Skin of body (tissue), 2 donors: Measurements from ENCODE around the gene CASK. TPM values are rescaled to one million over a fixed set of nuclear protein-coding genes. Genes with fewer than 3 reads are reported as not detected.
"Not testable (repeated sequence)": the region's sequence is repeated elsewhere in the genome, so short reads cannot be mapped to it uniquely, and the experiment has no call there.

Source experiments
- DNase-seq: peaks from one replicate; lab custom pipeline; 2025; lab: John Stamatoyannopoulos, UW
- total RNA-seq: library from RNA; depleted of rRNA; stranded (reverse); fragments of >200 nt; gene quantifications from one replicate; pipeline ENCODE4 v1.2.3, GENCODE V29; 2014

Gene CASK
- total RNA-seq, 1 donor from 2014 or later: 73.9 TPM

DNA sequence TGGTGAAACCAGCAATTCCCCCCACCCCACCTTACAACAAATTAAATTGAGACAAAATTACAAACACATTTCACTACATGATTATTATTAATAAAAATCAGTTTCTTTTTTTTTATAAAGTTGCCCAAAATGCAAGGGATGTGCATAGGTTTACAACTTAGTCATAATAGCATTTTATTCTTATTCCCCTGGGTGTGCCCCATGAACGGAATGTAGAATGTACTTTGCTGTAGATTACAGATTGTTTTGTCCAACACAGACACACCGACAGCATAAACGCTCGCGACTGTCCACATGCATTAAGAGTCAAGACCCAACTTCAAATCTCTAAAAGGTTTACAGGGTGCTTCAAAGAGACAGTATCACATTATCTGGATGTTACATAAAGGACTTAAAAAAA lies 403.9 kb downstream of the CASK start:
- DNase-seq: no peak

DNA sequence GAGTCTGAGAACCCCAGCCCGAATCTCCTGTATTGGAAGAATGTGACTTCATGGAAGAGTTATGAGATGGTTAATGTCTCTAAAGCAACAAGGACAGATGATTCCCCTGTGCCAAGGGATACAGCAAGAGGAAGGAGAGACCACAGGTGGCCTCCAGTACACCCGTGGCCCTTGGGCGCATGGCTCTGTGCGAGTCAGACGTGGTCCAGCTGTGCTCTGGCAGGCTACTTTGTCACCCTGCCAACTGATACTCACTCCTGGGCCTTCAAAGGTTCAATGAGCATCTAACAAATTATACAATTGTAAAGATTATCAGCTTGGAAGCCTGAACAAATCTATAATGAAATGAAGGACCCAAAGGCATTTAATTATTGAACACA lies 404.5 kb downstream of the CASK start:
- no peak for DNase-seq

DNA sequence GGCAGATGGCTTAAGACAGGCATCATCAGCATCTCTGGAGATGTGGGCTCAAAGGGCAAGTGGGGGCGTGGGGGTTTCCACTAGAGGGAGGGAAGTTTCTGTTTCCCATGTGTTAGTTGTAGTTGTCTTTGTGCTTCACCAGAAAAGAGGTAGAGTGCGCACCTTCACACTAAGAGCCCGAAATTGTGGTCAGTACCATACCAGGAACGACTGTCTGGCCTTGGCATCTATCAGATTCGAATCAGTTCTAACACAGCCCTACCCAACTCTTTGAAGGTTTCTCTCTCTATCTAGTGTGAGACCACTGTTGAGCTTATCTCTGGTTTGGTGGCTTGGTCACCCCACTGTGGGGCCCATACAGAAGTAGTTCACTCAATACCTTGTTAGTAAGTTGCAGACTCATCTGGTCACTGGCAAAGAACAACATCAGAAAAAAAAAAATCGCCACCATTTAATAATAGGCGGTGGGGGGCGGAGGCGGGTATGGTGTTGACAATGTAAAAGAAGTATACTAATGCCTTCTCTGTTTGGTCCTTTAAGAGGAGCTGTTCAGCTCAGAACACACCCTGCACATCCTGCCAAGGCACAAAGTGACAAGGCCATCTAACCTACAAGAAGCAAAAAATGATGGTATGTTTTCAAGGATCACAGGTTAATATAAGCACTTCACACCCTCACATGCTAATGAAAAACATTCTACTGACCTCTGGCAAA lies 405.1 kb downstream of the CASK start:
- DNase-seq: no peak

DNA sequence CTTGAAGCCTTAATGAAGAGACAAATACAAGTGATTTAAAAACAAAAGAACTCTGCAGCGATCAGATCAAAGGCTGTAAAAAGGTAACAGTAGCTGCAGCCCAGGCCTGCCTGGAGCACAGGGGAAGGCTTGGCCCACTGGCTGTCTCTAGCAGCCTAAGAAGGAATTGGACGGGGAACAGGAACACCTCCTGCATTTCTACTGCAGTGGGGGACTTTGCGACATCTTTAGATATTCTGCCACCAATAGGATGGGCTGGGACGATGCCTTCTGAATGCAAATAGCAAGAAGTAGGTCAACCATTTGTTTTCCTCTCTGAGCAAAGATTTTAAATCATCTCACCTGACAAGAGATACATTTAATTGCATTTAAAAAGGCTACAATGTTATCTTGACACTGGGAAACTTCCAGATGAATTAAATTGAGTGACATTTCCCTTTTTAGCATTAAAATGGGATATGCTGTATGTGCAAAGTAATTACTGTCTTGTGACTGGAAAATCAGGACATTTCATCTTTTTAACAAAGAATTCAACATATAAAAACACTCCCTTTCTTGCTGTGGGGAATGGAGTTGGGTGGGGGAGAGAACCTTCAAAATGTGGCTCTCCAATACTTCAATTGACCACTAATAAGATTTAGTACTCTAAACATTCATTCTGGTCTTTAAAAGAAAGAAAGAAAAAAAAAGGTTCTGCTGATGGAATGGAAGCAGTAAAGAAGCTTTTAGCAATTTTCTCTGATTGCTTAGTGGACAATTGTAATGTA lies 406.2 kb downstream of the CASK start:
- DNase-seq: no peak

DNA sequence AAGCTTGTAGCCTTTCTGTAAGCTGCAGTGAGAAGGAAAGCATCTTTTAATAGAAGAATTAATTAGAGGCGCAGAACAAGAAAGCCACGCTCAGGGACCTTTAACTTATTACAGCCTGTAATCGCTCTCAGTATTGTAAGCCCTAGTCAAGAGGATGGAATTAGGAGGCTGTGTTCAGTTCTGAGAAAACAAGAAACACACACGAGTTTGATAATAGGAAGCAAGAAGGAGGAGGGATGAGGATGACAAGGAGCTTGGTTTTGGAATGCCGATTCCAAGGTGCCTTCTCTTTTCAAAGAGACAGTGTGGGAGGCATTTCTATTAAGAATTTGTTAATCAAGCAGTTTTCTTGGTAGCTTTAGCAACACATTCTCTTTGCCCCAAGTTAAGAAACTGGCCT lies 406.9 kb downstream of the CASK start:
- DNase-seq: no peak

DNA sequence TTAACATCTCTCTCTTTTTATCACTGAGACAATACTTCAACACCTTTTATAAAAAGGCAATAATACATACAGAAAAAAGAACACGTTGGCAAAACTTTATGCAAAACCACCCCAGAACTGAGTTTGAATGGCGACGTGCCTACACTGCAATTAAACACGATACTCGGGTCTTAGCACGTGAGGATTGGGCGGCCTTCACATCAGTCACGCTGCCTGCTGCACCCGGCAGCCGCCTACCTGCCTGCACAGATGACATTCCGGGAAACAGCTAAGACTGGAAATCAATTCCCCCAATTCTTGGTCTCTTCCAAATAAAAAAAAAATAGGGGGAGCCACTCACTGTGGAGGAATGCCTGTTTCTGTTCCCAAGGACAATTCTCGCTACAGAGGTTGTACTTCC lies 408.0 kb downstream of the CASK start:
- DNase-seq: no peak

DNA sequence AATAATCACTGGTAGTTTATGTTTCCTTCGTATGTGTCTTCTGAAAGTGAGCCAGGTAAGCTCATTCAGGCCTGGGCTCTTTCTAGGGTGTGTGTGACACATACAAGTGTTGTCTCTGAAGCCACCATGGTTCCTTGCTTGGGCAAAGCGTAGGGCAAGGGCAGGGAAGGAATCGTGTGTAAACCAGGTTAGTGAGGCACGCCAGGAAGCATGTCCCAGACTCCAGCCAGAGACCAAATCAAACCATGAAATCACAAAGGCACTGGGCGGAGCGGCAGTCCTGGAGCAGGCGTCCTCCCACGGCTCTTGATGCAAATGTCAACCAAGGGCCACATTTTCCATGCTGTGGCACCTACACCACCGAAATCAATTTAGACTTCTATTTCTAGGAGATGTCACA lies 409.2 kb downstream of the CASK start:
- no peak for DNase-seq

DNA sequence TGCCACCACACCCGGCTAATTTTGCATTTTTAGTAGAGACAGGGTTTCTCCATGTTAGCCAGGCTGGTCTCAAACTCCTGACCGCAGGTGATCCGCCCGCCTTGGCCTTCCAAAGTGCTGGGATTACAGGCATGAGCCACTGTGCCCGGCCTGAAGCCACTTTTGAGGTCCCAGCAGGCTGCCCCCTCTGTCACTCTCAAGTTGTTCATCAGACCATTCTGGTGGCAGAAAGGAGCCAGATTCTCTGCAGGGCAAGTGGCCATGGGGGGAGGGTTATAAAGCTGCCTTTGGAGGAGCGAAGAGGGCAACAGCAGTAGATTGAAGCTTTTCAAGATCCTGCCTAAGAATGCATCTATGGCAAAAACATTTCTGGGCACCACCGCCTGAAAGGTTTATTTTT lies 410.5 kb downstream of the CASK start:
- DNase-seq: not testable (repeated sequence)

DNA sequence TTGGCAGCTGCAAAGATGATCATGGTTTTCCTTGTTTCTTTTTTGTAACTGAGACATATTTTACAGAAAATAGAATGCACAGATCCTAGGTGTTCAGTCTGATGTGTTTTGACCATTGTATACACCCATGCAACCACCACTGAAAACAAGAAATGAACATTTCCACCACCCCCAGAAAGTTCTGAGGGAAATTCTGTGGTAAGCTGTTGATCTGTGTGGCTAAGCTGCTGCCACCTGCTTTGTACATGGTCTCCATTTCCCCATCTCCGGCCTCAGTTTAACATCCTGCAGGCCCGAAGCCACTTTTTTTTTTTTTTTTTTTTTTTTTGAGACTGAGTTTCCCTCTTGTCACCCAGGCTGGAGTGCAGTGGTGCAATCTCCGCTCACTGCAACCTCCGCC lies 411.0 kb downstream of the CASK start:
- no peak for DNase-seq

DNA sequence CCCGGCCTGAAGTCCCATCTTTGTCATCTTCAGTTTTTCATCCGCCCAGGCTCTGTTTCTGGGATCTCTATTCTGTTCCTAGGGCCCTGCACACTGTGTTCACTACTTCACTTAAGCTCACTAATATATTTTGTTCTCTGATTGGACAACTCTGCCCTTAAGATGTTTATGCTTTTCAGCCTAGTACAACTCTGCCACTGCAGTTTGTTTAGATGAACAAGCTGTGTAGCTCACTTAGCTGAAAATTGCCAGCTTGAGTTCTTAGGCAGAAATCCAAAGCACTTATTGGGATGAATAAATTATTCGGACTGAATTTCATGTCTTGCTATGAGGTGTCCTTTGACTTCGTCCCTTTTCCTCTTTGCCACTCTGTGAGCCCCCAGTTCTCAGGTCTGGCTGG lies 415.4 kb downstream of the CASK start:
- DNase-seq: no peak

DNA sequence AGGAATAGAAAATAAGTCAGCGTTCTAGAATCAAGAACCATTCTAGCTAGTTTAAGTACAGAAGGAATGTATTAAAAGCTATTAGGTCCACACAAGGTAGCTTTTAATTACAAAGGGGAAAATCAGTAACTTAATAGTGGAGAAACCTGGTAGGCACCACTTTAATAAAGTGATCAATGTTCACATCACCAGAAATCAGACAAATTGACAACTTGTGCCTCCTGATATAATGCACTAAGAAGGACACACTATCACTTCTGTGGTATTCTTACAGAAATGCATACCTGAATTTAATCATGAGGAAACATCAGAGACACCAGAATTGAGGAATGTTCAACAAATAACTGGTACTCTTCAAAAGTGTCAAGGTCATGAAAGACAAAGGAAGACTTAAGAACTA lies 421.4 kb downstream of the CASK start:
- DNase-seq: no peak

DNA sequence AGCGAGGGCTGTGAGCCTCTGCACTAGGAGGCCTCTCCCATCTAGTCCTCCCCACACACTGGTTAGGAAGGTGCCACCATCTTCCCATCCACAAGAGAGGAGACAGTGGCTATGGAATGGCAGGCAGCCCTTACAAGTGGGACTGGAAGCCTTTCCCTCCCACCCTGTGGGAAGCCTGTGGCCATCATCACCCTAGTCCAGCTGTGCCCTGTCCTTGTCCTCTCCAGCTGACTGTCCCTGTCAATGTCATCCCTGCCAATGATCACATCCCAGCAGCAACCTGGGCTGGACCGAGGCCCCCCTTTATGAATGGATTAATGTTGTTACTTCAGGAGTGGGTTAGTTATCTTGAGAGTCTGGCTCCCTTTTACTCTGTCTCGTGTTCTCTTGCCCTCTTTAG lies 423.4 kb downstream of the CASK start:
- DNase-seq: no peak

DNA sequence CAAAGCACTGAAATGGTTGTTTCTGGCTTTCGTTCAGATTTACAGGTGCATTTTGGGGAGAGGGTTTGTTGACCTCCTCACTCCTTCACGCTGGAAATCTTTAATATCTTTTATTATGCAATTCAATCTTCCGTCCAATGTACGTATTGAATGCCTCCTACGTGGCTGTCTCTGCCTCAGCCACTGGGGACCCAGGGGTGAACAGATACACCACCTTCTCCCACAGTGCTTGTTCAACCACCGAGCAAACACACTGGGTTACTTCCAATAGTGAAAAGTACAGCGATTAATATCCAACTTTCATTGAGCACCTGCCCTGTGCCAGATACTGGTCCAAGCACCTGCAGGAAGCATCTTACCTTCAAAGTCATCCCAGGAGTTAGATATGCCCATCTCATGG lies 424.2 kb downstream of the CASK start:
- no peak for DNase-seq

DNA sequence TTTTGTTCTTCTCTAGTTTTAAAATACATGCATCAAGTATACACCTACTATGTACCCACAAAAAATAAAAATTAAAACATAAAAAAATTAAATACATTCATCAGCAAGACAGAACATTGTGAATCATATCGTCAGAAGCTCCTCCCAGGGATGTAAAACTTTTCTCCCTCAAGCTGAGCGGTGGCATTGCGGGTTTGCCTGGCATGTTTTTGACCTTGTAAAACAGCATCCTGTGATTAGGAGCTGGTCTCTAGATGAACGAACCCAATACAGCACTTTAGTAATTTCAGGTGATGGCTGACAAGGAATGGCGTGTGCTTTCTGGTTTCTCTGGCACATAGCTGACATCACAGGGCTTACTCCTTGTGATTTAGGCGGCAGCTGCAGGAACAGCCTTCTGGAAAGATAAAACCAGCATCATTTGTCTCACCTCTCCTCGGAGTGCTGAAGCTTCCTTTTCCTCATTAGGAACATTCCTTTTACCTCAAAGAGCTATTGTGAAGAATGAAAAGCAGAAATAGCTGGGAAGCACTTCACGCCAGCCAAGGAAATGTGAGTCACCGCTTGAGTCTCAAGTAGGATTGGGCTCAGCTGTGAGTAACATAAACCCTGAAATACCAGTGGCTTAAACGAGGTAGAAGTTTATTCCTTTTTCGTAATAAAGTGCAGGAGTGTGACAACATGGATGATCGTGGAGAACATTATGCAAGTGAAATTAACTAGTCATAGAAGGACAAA lies 431.9 kb downstream of the CASK start:
- DNase-seq: no peak

DNA sequence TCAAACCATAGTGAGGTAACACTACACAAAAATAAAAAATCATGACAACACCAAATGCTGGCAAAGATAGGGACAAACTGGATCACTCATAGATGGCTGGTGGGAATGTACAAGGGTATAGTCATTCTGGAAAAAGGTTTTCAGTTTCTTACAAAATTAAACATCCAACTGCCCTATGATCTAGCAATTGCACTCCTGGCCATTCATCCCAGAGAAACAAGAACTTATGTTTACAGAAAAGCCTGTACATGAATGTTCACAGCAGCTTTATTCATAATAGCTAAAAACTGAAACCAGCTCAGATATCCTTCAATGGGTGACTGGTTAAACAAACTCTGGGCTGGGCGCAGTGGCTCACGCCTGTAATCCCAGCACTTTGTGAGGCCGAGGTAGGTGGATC lies 432.9 kb downstream of the CASK start:
- no peak for DNase-seq

DNA sequence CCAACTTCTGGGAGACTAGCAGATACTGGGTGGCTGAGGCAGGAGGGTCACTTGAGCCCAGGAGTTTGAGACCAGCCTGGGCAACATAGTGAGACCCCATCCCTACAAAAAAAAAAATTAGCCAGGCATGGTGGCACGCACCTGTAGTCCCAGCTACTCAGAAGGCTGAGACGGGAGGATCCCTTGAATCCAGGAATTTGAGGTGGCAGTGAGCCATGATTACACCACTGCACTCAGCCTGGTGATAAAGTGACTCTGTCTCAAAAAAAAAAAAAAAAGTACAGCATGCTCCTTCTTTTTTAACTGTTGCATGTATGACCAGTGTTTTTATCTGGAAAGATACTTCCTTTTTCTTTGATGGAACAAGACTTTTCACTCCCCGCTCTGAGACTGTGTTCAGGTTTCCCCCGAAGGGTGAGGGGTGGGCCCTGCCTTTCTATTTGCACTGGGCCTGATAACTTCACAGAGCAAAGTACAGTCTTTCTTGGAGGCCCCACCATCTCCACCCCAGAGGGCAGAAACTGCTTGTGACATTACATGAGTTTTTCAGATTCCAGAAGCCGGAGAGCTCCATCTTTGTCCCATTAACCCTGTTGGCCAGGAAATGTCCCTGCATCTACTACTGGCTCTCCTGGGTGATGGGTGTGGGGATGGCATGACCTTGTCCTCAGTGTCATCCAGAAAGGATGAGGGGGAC lies 441.1 kb downstream of the CASK start:
- no peak for DNase-seq

DNA sequence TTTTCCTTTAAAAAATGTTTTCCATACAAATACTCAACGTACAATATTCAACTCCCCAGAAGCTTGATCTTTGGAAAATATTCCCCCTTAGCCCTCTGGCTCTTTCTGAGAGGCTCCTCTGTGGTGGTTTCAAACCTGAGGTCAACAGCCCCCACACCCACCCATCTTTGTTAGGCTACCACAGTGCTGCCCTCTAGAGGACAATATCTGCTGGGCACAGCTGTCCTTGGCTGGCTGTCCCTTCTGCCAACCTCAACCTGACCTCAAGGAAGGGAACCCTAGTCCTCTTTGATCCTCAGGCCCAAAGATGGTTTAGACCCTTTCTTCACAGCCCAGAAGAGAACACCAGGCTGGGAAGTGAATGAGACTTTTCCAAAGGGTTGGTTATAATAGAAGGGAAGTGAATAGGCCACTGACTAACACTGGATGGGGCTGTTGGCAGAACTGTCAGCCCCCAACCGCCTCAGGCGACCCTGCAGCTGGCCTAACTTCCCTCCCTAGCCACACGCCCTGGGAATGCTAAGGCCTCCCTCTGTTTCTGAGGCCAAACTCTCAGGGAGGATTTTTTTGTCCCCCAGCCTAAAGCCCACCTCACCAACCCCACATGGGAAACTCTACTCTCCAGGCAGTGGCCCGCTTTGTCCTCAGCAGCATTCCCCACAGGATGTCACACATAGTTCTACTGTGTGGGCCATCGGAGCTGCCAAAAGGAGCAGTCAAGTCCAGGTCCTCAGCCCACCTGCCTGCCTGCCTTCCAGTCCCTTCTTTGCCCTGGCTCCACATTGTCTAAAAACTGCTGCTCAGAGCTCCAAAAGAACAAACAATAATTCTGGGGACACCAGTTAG lies 441.9 kb downstream of the CASK start:
- DNase-seq: no peak

DNA sequence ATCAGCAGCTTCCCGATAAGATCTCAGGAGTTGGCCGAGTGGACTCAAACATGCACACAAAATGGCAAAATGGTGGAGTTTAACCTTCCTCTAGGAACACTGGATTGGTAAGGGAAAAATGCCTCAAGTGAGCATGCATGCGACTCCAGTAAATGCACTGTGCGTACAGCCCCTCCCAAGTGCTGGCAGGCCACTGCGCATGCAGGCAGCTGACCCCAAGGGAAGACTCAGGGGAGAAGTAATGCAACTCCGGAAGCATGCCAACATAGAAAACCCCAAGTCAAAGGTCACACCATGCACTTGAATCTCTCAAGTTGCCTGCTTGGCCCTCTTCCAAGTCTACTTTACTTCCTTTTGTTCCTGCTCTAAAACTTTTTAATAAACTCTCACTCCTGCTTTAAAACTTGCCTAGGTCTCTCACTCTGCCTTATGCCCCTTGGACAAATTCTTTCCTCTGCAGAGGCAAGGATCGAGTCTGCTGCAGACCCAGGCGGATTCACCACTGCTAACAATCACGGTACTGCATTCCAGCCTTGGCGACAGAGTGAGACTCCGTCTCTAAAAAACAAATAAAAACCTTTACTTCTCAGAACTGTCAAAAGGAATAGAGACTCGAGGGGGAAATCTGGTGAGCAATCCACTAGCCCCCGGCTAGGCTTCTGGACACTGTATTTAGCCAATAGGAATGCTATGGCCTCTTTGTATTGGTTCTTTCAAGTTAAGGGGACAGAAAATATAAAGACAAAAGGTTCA lies 442.7 kb downstream of the CASK start:
- no peak for DNase-seq

DNA sequence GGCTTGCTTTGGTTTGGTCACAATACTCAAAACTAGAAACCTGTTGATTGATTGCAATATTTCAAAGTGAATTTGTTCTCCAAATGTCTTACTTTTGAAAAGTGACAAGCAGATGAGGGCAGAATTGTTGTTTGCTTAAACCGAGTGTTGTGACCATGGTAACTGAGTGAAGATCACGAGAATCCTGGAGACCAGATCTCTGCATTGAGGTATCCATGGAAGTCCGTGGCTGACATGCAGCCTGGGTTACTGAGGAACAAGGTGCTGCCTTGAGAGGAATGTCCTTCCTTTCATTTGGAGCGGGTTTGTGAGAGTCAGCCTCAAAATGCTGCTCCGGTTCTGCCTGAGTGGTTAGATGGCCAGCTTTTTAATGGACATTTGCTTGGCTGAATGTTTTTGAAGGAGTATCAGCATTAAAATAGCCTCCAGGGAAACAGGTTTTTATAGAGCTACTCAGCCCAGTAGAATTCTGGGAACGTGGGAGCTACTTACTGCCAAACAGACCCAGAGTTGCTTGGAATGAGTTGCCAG lies 444.9 kb downstream of the CASK start:
- no peak for DNase-seq
